ENCODE measurements around the gene RAB10. TPM values are rescaled to one million over a fixed set of nuclear protein-coding genes. Genes with fewer than 3 reads are reported as not detected.

The RAB10 gene
- total and polyA plus RNA-seq, 2 of the 4 experiments (the other 2 are of a cell fraction) = 30.1 to 77.1 TPM

- Histone ChIP-seq H4K8ac (ENCODE audit: low read depth in 2 of 2, low read length in 2 of 2) (peak overlapping the region; percentile 30 to 90; a peak in 3 of 4 replicates), H3K14ac (replicated peaks; ENCODE audit: low read depth, low read length) (peak overlapping the region; percentile 87), H3K9me3 (ENCODE audit: control insufficient read depth, insufficient read depth, low read length) (no peaks in the 10 kb centered on the region), H4K91ac (ENCODE audit: insufficient read depth, low read depth, low read length) (peak overlapping the region; percentile 87), H4K20me1 (ENCODE audit: insufficient read depth, low read length) (peaks cover 42% of the 10 kb centered on the region), H3K4ac (ENCODE audit: low read depth, low read length) (peak overlapping the region; percentile 93), H3K56ac (ENCODE audit: extremely low read depth, insufficient read depth, low read length) (peak overlapping the region; percentile 79), H3K27ac (ENCODE audit: insufficient read depth, low read length) (peak overlapping the region; percentile 91), H3K4me2 (ENCODE audit: low read depth, low read length) (peak overlapping the region; percentile 81), H3K4me1 (ENCODE audit: control insufficient read depth, insufficient read depth, low read length) (no peaks in the 10 kb centered on the region), H2BK20ac (ENCODE audit: low read depth, low read length) (0 out of 2 replicates have a peak overlapping the region, but pooled peaks have one; percentile 18), H3K36me3 (ENCODE audit: control insufficient read depth, insufficient read depth, low read length) (no peaks in the 10 kb centered on the region), H2AFZ (replicated peaks; ENCODE audit: low read length, poor library complexity) (peak overlapping the region; percentile 98), H3K79me1 (ENCODE audit: low read depth in 1 of 2, low read length in 2 of 2) (peaks cover 0 to 30% of the 10 kb centered on the region in 2 experiments; a peak in 2 of 4 replicates), H2AK9ac (replicated peaks; ENCODE audit: low read depth, low read length, poor library complexity) (peak overlapping the region; percentile 93), H2BK120ac (ENCODE audit: low read depth, low read length) (peak overlapping the region; percentile 66), H2BK15ac (ENCODE audit: low read depth, low read length) (no peak overlapping the region), H4K5ac (ENCODE audit: low read depth, low read length) (peak overlapping the region; percentile 39), H3K9ac (ENCODE audit: low read depth, low read length) (peak overlapping the region; percentile 85), H2BK5ac (ENCODE audit: low read depth, low read length, poor library complexity, severe bottlenecking) (peak overlapping the region; percentile 91), H3K9me1 (ENCODE audit: insufficient read depth, low read length) (peaks cover 6% of the 10 kb centered on the region), H2AK5ac (ENCODE audit: low read depth, low read length) (peak overlapping the region; percentile 71), H3K18ac (ENCODE audit: low read depth, low read length) (peak overlapping the region; percentile 45), H3K4me3 (ENCODE audit: insufficient read depth, low read depth, low read length) (peak overlapping the region; percentile 86), H3K27me3 (ENCODE audit: control insufficient read depth, insufficient read depth, low read length) (no peaks in the 10 kb centered on the region), H3K23ac (ENCODE audit: low read depth, low read length) (peak overlapping the region; percentile 91)
- BruUV-seq (replicated peaks) = no TSS peak
- 0% methylated on average over 6 of the region's 38 CpGs; no CpG with 5 or more reads in 1 of the 2 experiments for WGBS, 2 experiments (ENCODE audit: extremely low coverage in 2 of 2, insufficient read length in 1 of 2)
- ChIA-PET CTCF (no interaction called here), POLR2A (ENCODE audit: unreplicated experiment) (interaction anchor here (0.5 to 0.7 kb wide), 2 partner anchors 22 to 1325 kb away, joined by 3 to 4 read pairs; no protein-coding TSS in a partner anchor)
- intact Hi-C loops (cut with micrococcal nuclease) = no loop called here
- DNase-seq (peak; percentile 71), ATAC-seq (ENCODE audit: low read depth) (peak; percentile 55)
- no peak for TF ChIP-seq POLR2A (IDR thresholded peaks at IDR 0.05; ENCODE audit: low read depth, low read length)
- TF ChIP-seq BHLHE40 (IDR thresholded peaks at IDR 0.05; ENCODE audit: low read depth, low read length) = no peak
- no peak for TF ChIP-seq RFX5 (IDR thresholded peaks at IDR 0.05; ENCODE audit: low read depth, low read length)
- no peak for TF ChIP-seq NFE2L2 (IDR thresholded peaks at IDR 0.05; ENCODE audit: low read depth, low read length)
- 0 out of 2 replicates have a peak, but pooled peaks have one; percentile 5 for TF ChIP-seq USF2 (IDR thresholded peaks at IDR 0.05; ENCODE audit: low read depth, low read length)
- TF ChIP-seq MAFK (IDR thresholded peaks at IDR 0.05; ENCODE audit: low read depth, low read length) = no peak
- dilution Hi-C loops (cut with HindIII; ENCODE audit: low sequenced_read_pairs, unreplicated experiment) = no loop called here
- in situ Hi-C loops (cut with MboI; ENCODE audit: low sequenced_read_pairs) = no loop called here
Observed at GRCh38 chr2:26033270-26033817, 540 bp upstream of the RAB10 start.
